Medulla oblongata (tissue), 1 donor: ENCODE data around the gene CCR1.

Experiments used
- DNase-seq: peaks from one replicate; pipeline ENCODE4 v3.0.0-alpha.2; 2015; ENCODE audit errors: extremely low spot score

The CCR1 gene

DNA sequence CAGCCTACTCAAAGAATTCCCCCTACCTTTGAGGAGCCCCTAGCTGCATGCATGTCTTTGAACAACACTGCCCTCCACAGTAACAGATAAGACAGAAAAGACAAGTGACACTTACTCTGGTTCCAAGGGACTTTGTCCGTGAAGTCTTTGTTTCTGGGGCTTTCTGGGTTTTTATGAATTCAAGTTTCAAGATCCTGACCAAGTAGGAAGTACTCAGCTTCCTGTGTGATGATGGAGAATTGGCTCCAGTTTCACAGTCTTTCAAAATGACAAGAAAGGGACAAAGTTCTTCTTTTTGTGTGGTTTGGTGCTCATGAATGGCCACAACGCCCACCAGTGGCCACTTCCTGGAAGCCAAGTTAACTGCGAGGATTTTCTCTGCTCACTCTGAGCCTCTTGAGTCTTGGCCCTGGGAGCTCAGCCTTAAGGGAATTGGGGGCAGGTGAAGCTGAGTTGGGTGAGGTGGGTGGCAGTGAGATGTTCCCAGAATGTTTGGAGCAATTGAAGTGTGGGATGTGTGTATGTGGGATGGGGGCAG lies at the start of gene CCR1:
CCR1 (minus strand) TSS at position 147 of the 538 bp plus-strand sequence. CDS start 4,000 bp downstream, outside the sequence.
- peak; percentile 89 for DNase-seq

DNA sequence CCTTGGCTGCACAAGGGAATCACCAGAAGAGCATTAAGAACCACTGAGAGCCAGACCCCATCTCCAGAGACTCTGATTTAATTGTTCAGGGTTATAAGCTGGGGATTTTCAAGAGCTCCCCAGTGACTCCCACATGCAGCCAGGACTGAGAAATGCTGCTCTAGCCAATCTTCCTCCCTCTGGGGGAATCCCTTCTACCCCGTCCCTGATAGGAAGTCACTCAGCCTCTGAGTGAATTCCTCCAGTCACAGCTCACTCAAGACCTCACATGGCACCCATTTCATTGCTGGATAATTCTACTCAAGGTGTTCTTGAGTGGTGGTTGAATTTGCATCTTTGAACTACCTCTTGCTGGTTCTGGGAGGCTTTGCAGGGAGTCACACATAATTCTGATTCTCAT lies 44.9 kb upstream of the CCR1 start:
- no peak for DNase-seq

DNA sequence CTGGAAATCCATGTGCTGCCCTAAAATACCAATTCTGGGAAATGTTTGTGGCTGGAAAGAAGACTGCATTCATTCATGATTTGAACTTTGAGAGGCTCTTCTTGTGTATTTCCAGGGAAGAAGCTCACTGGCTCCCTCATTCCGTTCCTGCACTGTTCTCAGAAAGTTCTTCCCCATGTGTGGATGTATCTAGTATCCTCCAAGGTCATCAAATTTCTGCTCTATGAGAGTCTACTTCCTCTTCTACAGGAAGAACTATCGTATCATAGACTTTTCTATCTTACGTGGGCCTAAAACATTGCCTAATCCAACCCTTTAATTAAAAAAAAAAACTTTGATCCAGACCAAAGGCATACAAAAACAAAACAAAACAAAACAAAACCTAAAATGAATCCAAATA lies 37.0 kb upstream of the CCR1 start:
- peak; percentile 27 for DNase-seq

DNA sequence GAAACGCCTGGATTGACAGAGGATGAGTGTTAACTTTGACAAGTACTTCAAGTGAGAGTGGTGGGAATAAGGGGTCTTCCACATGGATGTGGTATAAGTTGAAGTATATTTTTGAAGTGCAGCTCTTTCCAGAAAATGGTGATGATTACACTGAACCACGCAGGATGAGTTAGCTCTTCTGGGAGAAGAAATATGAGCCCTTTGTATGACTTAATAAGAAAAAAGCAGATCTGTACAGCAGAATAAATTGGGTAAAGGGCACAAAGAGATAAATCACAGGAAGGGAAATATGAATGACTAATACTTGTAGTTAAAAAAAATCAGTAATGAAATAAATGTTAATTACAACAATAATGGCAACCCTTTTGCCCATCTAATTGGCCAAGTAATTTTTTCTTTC lies 35.4 kb upstream of the CCR1 start:
- DNase-seq: no peak

DNA sequence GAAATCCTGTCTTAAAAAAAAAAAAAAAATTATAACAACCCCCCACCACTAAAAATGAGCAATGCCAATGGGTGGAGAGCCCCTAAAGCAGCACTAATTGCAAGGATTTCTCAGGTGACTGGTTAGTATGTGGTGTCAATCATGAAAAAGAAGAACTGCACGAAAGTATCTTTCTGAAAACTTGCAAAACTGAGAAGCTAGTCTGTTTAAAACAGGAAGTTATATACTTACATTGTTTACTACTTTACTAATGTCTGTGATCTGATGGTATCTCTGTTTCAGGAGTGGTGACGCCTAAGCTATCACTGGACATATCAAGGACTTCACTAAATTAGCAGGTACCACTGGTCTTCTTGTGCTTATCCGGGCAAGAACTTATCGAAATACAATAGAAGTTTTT lies 34.0 kb upstream of the CCR1 start, which contains the start of gene CCR3:
CCR3 (plus strand) TSS at position 341 of the 400 bp plus-strand sequence. CDS start 22,699 bp downstream, outside the sequence.
- no peak for DNase-seq

DNA sequence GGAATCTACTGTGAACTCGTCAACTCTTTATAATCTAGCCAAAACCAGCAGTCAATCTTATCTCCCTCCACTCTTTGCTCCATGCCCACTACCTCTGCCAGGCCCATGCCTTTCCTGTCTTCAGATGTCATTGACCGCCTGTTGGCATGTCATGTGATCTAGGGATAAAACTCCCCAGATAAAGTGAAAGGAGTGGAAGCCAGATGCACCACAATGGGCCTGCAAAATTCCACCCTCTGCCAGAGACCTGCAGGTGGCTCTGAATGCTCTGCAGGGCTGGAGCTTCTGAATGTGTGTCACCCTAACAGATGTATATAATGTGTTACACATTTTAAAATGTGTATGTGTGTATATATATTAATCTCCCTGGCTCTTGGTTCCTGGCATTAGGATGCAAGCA lies 31.8 kb upstream of the CCR1 start:
- DNase-seq: no peak

DNA sequence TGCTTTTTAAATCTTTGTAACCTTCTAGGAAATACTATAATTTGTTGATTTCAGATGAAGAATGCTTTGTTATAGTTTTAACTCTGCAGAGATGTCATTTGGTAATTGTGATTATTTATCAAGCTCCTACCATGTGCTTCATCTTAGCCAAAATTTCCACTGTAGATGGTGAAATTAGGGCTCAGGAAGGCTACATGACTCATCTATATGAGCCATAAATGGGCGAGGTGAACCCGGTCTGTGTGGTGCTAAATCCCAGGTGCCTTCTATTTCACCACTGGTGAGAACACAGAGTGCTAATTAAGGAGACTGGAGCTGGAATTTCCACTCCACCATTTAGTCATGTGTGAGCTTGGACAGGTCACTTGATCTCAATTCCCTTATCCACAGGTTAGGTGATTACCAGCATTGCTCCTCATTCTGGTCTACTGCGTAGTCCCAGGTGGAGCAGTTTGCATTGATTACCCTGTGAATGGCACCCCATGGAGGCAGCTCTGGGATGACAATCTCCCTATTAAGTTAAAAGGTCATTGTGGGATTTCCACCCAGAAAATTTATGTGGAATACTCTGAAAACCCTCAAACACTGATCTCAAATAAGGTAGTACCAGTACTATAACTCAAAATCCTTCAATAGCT lies 31.3 kb upstream of the CCR1 start:
- no peak for DNase-seq

DNA sequence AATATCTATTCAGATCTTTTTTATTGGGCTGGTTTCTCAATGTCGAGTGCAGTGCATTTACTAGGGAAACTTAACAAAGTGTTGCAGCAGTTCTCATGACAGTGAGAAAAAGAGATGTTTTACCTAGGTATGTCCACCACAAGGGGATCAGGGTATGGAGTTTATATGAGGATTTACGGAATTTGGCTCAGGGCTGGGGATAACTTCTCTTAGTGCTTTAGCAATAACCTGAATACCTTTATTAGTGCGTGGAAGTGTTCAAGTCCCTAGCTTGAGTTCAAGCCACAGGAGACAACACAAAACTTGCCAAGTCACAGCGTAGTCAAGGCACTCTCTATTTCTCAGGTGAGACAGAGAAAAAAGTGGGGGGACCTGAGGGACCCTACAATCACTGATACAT lies 30.3 kb upstream of the CCR1 start:
- DNase-seq: no peak

DNA sequence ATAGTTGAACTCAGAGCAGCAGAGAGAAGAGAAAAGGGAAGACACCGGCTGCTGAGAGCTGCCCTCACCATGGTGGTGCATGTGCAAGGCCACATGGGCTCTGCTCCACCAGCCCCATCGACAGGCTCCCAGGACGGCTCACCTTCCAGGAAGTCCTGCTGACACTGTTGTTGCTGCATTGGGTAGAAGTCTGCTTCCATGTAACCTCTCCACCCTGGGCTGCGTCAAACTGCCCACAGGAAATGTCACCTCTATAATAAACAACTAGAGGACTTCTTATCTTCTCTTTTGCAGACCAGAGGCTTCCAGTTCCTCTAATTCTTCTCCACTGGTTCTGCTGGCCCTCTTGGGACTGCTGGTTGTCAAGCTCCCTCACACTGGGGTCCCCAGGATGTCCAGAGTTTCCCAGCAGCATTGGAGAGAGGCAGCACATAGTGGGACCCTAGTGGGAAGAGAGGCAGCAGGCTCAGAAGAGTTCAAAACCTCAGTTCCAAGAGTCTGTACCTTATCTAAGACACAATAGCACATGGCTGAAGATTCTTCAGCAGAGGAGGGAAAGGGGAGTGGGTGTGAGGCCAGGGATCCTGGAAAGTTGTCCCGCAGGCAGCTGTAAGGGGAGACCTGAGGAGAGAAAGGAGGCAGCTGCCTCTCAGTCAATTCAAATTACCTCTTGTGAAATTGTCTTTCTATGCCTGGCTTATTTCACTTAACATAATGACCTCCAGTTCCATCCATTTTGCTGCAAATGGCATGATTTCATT lies 28.4 kb upstream of the CCR1 start:
- no peak for DNase-seq

DNA sequence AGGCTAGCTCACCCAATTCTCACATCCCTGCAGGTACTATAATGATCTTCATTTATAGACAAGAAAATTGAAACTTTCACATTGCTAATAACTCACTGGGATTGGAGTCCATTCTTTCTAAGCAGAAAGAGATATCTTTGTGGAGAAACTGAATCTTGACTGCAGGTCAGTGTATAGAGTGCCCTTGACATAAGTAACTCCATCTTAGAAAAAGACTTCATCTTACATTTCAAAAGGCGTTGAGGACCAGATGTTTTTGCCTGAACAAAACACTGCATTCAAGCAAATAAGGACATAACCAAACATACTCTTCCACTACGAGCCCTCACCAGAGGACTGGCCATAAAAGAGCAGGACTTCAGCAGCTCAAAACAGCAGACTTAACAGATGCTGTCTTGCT lies 27.3 kb upstream of the CCR1 start:
- no peak for DNase-seq

DNA sequence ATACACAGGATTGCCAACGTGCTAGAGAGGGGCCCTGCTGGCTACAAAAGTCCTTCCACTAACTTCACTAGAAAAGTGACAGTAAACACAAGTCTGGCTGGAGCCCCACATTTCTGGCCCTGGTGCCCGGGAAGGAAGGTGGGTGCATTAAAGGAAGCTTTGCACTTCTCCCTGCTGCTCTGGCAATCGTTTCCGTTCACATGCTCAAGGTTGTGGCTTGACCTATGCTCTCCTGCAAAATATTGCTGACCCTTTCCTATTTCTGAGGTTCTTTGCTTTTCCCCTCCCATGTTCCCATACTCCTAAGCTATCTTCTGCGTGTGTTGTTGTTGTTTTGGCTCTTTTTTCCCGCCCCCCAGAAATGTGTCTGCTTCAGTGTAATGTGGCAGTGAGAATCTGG lies 25.1 kb upstream of the CCR1 start:
- no peak for DNase-seq

DNA sequence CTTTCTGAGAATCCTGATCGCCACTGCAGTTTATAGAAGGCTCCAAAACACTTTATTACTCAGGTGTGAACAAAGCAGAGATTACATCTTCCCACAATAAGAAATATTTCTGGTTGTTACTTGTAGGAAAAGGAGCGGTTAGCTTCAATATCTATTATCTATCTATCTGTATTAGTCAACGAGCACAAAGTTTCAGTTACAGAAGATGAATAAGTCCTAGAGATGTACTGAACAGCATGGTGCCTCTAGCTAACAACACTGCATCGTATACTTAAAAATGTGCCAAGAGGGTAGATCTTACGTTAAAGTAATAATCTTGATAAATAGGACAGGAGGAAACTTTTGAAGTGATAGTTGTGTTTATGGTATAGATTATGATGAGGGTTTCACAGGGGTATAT lies 23.2 kb upstream of the CCR1 start:
- DNase-seq: no peak

DNA sequence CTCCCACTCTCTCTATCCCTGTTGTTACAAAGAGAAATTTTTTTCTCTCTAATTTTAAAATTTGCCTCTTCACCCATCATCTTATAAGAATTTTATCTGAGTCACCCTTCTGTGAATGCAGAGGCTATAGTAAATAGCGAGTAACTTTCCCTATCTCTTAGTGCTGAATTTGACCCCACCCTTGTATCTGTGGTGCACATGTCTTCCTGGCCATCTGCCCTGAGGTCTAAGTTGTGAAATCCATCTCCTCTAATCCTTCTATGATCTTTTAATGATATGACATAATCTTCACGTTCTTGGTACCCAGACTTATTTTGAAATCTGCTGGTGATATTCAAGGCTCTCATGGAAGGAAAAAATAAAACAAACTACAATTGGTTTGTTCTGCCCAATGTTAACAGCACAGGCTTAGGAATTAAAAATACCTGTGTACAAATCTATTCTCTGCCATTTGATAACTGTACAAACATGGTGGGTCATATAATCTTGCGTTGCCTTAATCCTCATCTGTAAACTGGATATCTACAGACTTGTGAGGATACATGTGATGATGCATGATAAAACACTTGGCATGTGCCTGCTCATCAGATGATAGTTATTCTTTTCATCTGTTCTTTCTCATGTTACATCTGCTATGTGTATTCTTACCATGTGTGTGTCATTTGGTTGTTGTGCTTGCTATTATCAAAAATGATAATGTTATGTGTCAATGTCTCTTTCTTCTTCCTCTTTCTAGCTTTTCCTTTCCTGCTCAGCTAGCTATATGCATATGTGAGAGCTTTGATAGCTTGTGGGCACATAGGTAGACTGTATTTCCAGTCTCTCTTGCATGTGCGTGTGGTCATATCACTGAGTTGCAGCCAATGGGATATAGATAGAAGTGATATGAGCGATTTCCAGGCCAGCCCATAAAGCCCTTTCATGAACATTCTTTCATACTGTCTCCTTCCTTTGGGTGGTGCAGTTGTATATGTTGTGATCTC lies 20.4 kb upstream of the CCR1 start:
- DNase-seq: no peak

DNA sequence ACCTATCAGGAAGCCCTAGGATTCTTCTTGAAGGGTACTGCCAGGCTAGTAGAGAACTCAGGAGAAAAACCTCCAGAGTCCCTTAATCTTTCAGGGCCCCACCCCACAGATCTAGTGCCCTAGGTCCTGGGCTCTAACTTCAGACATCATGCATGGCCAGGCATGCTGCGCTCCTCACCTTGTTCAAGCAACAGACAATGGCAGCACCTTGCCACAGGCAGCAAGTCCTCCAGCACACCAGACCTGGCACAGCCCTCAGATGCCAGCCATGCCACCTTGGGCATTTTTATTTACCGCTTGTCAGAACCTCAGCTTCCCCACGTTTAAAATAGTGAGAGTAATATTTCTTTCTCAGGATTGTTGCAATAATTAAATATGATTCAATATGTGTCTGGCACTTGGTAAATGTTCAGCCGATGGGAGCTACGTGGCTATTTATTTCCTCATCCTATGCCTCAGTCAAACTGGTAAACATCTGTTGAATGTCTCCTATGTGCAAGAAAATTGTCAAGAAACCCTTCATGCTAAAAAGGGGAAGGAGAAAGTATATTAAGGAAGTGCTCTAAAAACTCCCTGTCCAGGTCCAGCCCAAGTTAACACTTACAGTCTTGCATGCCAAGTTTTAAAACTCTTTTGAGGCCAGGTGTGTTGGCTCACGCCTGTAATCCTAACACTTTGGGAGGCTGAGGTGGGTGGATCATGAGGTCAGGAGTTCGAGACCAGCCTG lies 14.5 kb upstream of the CCR1 start:
- peak; percentile 51 for DNase-seq

DNA sequence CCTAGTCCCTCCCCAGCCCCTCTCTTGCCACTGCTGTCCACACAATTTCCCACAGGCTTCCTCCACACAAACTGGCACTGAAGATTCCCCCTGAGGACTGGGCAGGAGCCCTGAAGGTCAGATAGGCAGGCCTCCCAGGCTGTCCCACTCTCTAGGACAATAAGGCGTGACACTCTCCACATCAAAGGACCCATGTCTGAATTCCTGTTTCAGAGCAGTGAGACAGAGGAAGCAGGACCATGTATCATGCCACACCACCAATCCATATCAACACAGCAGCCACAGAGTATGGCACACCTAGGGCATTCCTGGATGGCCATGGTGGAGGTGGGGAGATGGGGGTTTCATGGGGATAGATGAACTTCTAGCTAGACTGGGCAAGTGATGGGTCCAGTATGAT lies 13.8 kb upstream of the CCR1 start:
- no peak for DNase-seq

DNA sequence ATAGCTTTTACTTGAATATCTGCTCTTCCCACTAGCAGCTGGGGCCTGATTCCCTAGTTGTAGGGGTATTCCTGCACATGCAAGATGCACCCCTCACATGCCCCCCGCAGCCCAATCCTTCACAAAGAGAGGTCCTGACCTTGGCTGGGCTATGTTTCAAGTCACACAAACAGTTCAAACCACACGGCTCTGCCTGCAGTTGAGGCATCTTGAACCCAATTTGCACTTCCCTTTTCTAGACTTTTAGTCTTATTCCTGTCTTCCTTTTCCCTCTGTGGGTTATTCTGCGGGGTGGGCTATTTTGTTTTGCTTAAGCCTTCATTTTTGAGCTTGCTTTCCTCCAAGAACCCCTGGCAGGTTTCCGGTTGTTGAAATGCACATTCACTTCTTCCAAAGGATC lies 13.3 kb upstream of the CCR1 start:
- DNase-seq: peak; percentile 49

DNA sequence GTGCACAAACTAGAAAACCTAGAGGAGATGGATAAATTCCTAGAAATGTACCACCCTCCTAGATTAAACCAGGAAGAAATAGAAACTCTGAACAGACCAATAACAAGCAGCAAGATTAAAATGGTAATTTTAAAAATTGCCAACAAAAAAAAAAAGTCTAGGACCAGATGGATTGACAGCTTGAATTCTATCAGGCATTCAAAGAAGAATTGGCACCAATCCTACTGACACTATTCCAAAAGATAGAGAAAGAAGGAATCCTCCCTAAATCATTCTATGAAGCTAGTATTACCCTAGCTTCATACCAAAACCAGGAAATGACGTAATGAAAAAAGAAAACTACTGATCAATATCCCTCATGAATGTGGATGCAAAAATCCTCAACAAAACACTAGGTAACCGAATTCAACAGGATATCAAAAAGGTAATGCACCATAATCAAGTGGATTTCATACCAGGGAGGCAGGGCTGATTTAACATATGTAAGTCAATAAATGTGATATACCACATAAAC lies 10.1 kb upstream of the CCR1 start:
- DNase-seq: no peak

DNA sequence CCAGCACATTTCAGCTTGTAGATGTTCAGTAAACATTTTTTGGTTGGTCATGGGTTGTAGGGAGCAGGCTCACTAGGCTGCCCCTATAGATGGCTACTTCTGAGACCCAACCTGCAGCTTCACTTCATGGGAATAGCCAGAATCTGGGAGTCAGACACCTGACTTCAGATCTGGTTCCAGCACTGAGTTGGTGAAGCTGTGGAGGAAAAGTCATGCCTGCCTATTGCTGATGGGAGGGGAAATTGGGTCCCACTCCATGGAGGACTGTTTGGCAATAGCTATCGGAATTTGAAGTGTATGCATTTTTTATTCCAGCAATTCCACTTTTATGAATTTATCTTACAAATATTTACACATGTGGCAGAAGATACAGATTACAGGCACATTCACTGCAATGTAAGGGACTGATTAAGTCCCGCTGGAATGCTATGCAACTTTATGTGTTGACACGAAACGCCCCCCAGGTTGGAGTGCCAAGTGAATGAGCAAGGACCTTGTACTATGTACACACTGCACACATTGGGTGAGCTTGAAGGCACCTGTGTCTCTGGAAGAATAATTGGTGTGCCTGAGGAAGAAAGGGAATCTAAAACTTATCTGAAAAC lies 7.8 kb upstream of the CCR1 start:
- DNase-seq: no peak

DNA sequence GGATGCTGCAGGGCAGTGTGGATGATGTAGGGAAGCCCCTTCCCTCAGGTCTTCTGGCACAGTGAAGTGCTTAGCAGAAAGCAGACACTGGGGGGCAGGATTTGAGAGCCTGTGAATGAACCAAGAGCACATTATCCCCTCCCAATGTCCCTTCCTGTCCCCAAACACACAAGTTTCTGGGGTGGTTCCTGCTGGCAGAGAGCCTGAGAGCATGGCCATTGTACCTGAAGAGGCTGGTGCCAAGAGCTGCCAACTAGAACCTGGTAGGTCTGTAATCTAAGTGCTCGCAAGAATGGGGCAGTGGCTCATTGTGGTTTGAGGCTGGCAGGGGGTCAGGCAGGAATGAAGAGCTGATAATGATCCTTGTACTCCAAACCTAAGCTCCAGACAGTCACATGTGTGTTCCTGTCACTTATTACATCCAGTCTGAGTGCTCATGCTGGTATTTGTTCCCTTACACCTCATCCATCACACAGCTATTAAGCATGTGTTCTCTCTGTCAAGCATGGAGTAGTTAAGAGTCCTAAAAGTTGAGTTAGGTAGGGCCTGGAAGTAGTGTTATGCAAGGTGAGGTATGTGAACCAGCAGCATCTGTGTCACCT lies 6.7 kb upstream of the CCR1 start:
- DNase-seq: no peak

DNA sequence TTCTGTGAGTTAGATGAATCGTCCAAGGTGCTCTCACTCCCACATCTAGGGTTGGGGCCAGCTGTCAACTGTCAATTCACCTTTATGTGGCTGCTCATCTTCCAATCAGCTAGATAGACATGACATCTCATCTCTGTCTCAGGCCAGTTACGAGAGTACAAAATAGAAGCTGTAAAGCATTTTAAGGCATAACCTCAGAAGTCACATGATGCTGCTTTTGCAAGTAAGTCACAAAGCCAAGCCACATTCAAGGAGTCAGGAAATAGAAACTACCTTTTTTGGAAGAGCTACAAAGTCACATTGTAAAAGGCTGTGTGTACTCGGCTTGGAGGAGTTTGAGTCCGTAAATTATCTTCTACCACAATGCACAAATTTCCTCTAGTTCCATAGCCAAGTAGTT lies 5.1 kb upstream of the CCR1 start:
- peak; percentile 68 for DNase-seq
